ENCODE data around the gene KLRD1.
"Not testable (repeated sequence)": the region's sequence is repeated elsewhere in the genome, so short reads cannot be mapped to it uniquely, and the experiment has no call there.

KLRD1 gene

DNA sequence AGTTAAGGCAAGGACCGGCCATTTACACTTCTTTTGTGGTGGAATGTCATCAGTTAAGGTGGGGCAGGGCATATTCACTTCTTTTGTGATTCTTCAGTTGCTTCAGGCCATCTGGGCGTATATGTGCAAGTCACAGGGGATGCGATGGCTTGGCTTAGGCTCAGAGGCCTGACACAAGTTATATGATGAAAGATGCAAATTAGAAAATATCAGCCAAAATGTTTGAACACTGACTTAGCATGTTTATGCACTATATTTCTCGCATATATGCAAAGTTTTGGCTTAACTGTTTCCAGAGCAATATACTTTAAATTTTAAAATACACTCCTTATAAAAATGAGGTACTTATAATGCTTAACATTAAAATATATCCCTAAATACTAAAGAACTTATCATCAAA, 30.8 kb downstream of the KLRD1 start:
- DNase-seq (ENCODE audit: low read depth): not testable (repeated sequence)

DNA sequence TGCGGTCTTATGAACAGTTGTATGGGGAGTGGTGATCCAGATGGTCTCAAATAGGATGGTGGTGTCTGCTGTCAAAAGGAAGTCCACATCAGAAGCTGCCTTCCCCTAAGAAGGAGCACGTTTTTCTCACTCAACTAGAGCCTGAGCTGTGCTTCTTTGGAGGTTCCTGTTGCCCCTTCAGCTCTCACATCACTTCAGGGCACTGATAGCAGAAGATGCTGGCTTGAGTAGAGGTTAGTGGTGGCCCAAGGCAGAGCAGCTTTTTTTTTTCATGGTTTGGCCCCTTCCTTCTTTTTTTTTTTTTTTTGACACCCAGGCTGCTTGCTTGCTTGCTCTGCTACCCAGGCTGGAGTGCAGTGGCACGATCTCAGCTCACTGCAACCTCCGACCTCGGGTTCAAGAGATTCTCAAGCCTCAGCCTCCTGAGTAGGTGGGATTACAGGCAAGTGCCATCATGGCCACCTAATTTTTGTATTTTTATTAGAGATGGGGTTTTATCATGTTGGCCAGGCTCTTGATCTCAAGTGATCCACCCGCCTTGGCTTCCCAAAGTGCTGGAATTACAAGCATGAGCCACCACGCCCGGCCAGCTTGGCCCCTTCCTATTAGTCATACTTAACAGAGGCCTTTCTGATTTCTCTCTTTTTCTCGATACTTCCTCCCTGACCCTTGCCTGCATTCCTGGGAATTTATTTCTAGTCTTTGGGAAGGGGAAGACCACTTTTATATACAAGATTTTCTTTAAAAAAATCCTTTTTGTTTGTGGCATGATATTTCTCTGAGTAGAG, 31.6 kb downstream of the KLRD1 start:
- peak; percentile 37 for DNase-seq (ENCODE audit: low read depth)

DNA sequence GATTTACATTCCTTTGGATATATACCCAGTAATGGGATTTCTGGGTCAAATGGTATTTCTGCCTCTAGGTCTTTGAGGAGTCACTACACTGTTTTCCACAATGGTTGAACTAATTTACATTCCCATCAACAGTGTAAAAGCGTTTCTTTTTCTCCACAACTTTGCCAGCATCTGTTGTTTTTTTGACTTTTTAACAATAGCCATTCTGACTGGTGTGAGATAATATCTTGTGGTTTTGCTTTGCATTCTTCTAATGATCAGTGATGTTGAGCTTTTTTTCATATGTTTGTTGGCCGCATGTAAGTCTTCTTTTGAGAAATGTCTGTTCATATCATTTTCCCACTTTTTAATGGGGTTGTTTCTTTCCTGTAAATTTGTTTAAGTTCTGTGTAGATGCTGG, 33.3 kb downstream of the KLRD1 start:
- peak; percentile 15 for DNase-seq (ENCODE audit: low read depth)

DNA sequence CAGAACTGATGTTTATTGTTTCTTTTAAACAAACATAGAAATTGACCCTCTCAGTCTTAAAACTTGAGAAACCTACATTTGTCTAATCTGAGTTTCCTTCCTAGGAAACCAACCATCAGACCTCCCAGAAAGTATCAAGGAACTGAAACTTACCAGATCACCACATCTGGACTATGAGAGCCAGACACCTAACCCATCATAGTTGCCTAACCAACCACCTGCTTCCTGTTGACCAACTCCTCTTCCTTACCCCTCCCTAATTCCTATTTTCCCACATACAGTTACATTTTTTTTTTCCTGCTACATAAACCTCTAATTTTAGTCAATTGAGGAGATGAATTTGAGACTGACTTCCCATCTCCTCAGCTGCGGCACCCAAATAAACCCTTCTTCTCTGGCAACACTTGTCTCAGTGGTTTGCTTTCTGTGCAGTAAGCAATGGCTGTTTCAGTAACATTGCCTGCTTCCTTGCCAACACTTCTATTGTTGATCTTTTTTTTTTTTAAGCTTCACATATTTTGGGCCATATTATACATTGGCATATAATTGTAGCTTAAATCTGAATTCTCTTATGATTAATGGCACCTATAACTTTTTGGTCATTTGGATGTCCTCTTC, 34.3 kb downstream of the KLRD1 start:
- DNase-seq (ENCODE audit: low read depth): peak; percentile 21

DNA sequence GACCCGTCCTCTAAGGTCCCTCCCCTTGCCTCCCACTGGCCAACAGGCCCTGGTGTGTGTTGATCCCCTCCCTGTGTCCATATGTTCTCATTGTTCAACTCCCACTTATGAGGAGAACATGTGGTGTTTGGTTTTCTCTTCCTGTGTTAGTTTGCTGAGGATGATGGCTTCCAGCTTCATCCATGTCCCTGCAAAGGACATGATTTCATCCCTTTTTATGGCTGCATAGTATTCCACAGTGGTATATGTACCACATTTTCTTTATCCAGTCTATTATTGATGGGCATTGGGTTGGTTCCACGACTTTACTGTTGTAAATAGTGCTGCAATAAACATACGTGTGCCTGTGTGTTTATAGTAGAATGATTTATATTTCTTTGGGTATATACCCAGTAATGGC, 43.8 kb downstream of the KLRD1 start:
- DNase-seq (ENCODE audit: low read depth): not testable (repeated sequence)

DNA sequence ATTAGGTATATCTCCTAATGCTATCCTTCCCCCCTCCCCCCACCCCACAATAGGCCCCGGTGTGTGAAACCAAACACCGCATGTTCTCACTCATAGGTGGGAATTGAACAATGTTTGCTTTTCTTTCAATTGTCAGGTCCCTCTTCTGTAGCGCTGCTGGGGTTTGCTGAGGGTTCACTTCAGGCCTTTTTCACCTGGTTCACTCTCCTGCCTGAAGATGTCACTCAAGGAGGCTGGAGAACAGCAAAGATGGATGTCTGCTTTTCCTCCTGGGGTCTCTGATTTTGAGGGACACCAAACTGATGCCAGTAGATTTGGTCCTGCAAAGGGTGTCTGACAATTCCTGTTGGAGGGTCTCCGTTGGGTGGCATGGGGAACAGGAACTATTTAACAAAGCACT, 46.4 kb downstream of the KLRD1 start:
- no peak for DNase-seq (ENCODE audit: low read depth)

DNA sequence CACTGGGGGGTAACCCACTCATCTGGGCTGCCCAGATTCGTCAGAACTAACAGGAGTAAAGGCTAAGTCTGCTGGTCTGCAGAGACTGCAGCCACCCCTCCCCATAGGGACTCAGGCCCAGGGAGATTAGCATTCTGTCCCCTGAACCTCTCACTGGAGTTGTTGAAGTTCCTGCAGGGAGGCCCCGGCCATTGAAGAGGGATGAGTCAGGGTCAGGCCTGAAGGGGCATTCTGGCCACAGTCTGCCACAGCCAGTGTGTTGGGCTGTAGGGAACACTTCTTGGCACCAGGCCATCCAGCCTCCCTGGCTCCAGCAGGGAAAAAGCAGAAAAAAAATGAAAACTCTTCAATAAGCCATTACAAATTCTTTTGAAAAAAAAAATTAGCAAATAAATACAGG, 46.8 kb downstream of the KLRD1 start:
- peak; percentile 40 for DNase-seq (ENCODE audit: low read depth)

DNA sequence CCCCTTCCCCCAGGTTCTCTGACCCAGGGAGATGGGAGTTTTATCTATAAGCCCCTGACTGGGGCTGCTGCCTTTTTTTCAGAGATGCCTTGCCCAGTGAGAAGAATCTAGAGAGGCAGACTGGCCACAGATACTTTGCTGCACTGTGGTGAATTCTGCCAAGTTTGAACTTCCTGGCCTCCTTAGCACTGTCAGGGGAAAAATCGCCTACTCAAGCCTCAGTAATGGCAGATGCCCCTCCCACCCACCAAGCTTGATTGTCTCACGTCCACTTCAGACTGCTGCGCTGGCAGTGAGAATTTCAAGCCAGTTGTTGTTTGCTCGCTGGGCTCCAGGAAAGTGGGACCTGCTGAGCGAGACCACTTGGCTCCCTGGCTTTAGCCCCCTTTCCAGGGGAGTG, 50.5 kb downstream of the KLRD1 start:
- DNase-seq (ENCODE audit: low read depth): no peak

DNA sequence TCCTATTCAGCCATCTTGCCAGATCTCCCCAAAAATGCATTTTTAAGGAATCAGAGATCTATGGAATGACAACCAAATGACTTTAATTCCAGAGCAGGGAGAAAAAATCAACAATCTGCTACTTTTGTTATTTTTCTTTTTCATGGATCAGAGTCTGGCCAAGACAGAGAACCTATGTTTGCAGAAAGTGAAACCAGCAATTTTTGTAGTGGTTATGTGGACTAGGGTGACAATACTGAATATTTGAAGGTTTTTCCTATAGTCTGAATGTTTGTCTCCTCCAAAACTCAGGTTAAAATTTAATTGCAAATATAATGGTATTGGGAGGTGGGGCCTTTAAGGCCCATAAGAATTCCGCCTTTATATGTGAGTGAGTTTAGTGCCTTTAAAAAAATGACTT, 51.3 kb downstream of the KLRD1 start:
- DNase-seq (ENCODE audit: low read depth): no peak

DNA sequence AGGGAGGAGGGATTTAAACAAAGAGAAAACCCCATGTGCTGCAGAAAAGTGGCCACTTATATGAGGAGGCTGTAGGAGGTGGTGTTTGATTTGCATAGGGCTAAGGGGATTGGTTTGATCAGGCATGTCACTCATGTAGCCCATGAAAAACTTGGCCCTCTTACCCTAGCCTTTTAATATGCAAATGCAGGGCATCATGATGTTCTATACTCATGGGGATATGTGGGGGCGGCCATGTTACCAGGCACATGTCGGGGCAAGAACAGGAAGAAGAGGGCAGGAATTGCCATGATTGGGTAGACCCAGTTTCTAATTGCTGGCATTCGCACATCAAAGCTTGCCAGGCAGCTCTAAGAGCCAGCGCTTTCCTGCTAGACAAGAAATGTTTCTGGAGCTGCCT, 53.4 kb downstream of the KLRD1 start:
- peak; percentile 15 for DNase-seq (ENCODE audit: low read depth)

DNA sequence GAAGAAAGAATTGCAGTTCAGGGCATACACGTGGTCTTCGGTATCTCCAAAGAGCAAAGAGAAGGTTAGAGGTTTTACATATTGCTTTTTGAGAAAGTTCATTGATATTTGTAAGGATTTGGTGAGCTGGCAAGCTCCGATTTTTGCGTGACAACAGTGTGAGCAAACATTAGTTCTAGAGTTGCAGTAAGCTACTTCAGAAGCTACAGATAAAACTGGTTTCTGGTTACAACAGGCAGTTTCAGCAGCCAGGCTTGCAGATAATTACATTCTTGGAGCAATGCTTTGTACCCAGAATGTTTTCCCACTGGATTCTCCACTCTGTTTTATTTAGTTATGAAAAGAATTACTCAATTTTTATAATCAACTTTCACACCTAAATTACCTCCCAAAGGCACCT, 54.0 kb downstream of the KLRD1 start:
- peak; percentile 85 for DNase-seq (ENCODE audit: low read depth)

DNA sequence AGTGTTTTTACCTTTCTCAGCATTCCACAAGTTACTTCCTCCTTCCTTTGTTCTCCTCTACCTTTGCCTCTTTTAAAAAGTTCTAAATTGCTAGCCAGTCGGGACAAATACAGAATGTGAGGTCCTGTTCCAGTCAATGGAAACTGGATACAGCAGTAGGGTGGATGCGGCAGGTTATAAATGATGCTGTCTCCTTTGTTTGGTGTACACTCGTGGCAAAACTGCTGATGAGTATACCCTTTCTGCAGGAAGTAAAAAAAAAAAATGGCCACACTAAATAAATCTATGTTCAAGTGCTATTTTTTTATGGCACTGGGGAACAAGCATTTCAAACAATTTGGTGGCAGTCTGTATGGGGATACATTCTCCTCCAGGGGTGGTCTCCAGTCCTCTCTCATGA, 54.7 kb downstream of the KLRD1 start:
- no peak for DNase-seq (ENCODE audit: low read depth)

DNA sequence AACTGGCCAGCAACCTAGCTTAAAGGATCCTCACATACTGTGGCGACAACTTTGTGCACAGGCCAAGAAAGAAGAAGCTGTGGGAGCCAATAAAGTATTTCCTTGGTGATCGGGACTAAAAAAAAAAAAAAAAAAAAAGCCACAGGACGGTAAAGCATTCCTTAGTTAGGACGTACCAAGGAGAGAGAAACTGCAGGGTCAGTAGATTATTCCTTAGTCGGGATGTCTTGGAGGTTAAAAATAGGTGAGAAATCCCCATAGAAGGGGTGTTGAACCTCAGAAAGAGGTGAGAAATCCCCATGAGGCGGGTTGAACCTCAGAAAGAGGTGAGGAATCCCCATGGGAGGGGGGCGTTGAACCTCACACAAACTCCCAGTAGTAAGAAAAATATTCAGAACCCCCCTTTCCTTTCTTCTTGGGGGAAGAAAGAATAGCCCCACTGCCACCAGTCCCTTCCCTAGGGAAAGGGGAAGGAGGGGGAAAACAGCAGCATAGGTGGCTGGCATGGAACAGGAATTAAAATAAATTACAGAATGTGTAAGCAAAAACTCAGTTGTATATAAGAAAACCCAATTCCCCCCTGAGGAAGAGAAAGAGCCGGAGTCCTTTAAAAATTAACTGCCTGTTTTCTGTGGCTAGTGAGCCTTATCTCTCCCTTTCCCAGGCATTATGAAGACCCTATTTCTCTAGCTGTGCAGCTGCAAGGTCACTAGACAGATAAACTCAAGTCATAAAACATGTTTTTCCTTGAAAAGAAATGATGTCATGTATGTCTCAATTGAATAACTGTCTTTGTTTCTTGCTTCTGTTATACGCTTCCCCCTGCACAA, 55.4 kb downstream of the KLRD1 start:
- peak; percentile 56 for DNase-seq (ENCODE audit: low read depth)

DNA sequence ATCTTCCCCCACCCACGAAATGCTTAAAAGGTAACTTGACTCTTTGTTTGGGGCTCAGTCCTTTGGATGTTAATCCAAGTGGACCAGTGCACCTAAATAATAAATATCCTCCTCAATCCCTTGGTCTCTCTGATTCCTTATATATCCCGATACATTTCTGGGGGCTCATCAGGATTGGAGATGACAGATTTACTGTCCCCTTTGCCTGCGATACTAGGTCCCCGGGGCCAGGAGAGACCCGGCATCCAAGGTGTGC, 55.9 kb downstream of the KLRD1 start:
- DNase-seq (ENCODE audit: low read depth): no peak

DNA sequence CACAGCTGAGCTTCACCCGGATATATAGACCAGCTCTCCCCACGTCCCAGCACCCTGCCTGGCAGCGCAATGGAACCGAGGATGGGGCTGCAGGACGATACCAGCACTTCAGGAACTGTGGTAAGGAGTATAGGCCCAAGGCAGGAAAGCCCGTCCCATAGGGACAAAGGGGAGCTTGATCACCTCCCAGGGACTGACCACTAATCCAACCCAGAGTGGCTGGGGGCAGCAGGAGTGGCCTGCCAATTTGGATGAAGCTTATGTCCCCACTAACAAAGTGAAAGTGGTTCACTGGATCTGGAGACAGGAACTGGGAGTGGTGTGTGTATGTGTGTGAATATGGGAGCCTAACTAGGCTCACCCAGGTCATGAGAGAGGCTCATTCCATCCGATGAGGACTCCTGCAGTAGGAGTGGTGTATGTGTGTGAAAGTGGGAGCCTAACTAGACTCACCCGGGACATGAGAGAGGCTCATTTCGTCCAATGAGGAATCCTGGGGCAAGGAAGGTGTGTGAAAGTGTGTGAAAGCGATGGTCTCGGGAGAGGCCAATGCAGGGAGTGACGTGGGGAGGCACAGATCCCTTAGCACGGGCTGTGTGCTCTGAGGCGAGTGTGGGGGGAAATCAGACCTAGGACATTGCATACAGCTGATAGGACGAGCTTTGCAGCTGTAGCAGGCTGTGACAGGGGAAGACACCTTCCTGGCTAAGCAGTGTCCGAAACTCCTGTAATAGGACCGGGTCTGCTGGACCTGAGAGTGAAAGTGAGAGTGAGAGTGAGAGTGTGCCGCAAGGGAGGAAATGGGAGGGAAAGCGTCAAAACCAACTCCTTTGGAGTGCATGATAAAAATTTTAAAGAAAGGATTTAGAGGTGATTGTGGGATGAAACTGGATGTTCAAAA, 56.5 kb downstream of the KLRD1 start:
- peak; percentile 66 for DNase-seq (ENCODE audit: low read depth)

DNA sequence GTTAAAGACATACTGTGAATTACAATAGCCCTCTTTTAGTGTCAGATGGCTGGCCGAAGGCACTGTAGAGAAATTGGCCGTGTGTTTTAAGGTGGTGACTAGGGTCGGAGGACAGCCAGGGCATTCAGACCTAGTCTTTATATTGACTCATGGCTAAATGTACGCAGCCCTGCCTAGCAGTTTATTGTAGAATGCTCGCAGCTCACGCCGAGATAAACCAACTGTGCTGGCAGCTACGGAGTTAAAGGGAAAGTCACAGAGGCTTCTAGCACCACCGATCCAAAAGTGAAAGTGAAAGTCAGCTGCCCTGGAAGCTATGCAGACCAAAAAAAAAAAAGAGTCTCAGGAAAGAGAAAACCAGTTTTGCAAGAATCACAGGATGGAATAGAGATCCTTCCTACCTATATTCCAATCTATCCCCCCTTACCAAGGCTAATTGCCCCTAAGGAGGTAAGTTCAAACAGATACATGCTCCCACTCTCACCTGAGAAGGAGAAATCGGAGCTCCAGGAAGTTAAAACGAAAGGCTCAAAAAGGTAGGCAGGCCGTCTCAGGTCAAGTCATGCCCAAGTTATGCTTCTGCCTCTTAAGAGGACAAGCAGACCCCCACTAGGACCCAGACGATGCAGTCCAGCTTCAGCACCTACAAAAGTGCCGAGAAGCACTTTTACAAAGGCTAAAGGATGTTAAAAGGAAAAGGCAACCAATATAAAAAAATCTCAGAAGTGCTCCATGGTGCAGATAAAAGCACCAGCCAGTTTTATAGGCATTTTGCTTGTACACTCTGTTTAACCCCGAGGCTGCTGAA, 57.3 kb downstream of the KLRD1 start:
- DNase-seq (ENCODE audit: low read depth): peak; percentile 89

DNA sequence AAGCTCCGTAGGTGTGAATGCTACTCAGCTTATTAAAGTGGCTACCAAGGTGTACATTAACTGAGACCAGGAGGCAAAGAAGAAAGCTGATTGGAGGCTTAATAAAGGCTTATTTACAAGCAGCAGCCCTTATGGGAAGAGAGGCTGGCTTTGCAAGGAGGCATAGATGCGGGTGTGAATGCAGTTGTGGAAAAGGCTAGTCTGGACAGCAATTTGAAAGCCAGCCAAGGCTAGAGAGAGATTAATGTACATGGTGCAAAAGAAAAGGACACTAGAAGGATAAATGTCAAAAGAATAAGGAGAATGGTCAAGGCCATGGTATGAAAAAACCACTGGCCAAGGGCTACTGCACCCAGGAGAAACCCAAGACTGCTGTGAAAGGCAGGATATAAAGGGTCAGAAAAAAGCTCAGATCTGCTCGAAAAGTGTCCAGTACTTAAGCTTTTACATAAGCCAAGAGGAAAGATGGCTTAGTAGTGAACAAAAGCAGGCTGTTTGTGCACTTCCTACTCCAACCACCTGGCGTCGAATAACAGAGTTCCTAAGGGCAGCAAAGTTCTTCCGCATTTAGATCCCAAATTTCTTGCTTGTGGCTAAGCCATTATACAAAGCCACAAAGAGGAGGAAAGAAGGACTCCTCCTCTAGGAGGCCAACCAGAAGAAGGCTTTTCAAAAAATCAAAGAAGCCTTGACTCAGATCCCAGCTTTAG, 58.2 kb downstream of the KLRD1 start:
- DNase-seq (ENCODE audit: low read depth): peak; percentile 12

DNA sequence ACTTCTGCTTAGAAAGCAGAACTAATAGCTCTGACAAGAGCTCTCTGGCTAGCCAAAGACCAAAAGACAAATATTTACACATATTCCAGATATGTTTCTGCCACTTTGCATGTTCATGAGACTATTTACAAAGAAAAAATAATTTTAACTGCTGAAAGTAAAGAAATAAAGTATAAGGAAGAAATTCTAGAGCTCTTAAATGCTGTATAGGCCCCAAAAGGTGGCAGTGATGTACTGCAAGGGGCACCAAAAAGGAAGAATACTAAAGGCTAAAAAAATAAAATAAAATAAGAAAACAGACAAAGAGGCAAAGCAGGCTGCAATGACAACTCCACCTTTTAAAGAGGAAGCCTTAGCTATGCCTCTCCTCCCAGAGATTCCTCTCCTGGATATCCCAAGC, 59.2 kb downstream of the KLRD1 start:
- peak; percentile 46 for DNase-seq (ENCODE audit: low read depth)

DNA sequence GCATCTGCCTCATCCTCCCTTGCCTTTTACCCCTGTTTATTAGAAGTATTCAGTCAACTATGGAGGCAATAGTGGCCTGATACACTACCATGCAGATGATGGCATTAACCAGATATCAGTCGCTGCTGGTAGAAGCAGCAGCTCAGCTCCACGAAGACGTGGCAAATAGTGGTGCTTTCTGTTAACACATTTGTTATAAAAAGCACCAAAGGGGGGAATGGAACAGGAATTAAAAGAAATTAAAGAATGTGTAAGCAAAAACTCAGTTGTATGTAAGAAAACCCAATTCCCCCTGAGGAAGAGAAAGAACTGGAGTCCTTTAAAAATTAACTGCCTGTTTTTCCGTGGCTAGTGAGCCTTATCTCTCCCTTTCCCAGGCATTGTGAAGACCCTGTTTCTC, 60.0 kb downstream of the KLRD1 start:
- not testable (repeated sequence) for DNase-seq (ENCODE audit: low read depth)
